Fibroblast of lung (primary cell): ENCODE data around the gene ZFPM1.

Experiments used
- CTCF ChIP-seq, 2 donors: IDR thresholded peaks in 1 of 2; conservative IDR thresholded peaks in 1 of 2; 1 replicate in 1 of 2; 2 replicates in 1 of 2; pipeline ENCODE4 v1.5.1; 2011 to 2012; ENCODE audit warnings: low read length in 2 of 2, control low read depth in 1 of 2, inconsistent platforms in 1 of 2, low read depth in 1 of 2, mild to moderate bottlenecking in 1 of 2
- EZH2 ChIP-seq: IDR thresholded peaks from 2 replicates; pipeline ENCODE4 v1.5.1; 2012; ENCODE audit warnings: low read length, control low read depth, mild to moderate bottlenecking; ENCODE audit errors: missing control alignments

GRCh38 chr16:88549671-88550245, 96.7 kb downstream of the ZFPM1 start:
- no peak for TF ChIP-seq CTCF (conservative IDR thresholded peaks at IDR 0.05 in 1 of 2, IDR thresholded peaks at IDR 0.05 in 1 of 2; ENCODE audit: low read depth in 1 of 2, low read length in 2 of 2)
- TF ChIP-seq EZH2 = no peak
